NCI-H1092 treated with DMSO at 0.1 percent for 48 hours (cell line): ENCODE data around the gene MRPS23.

Experiments used
- DNase-seq: peaks from one replicate; lab custom pipeline; 2025; lab: John Stamatoyannopoulos, UW

Gene MRPS23

DNA sequence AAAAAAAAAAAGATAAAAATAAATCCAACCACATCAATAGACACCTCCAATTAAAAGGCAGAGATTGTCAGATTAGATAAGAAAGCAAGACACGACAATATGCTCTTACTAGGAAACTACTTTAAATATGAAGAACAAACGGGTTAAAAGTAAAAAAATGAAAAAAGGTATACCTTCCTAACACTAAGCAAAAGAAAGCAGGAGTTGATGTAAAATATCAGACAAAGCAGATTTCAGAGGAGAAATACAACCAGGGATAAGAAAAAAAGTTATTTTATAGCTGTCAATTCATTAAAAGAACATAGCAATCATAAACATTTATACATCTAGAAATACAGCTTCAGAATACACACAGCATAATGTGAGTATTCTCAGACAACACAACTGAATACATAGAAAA is 55.0 kb downstream of the MRPS23 start:
- no peak for DNase-seq

DNA sequence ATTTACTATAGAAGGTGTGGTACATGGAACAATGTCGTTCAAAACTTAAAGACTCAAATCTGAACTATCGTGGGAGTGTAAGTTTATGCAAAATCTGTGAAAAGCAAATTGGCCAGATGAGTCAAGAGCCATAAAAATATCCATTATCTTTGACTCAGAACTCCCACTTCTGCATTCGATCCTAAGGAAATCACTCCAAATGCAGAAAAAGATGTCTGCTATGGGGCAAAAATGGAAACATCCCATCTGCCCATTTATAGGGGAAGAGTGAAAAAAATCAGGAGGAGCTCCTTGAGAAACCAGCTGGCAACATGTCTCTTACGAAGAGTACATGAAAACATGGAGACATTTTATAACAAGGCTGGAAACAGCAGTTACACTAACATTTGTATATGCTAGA is 61.1 kb downstream of the MRPS23 start:
- DNase-seq, result no peak

DNA sequence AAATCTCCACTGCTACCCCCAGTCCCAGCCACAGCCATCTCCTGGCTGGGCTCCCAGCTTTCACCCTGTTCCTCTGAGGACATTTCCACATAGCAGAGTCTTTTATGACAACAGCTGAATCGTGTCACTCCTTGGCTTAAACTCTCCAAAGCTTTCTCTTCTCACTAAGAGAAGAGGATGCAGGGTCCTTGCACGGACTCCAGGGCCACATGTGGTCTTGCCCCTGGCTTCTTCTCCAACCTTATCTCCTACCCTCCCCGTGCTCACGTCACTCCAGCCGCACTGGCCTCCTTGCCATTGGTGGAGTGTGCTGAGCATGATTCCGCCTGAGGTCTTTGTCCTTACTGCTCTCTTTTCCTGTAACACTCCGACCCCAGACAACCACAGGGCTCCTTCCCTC is 64.8 kb downstream of the MRPS23 start:
- DNase-seq, result no peak
